Ovary (tissue), 9 donors: ENCODE results near the gene THSD4. TPM values are rescaled to one million over a fixed set of nuclear protein-coding genes. Genes with fewer than 3 reads are reported as not detected.

Source experiments
- DNase-seq, 5 donors: peaks; one replicate each; pipeline ENCODE4 v3.0.0-alpha.2; 2019 to 2020
- H3K27ac ChIP-seq, 2 donors: fragments of 200-600 bp; one replicate each; pipeline versions ENCODE4 v1.5.1 to v1.8.0; 2019 to 2022
- H3K27me3 ChIP-seq: fragments of 200-600 bp; one replicate; pipeline ENCODE4 v1.8.0; 2022
- H3K36me3 ChIP-seq: fragments of 200-600 bp; sonication (generic); one replicate; pipeline ENCODE4 v1.5.1; 2019
- H3K4me1 ChIP-seq: one replicate; pipeline ENCODE4 v1.8.1; 2013; ENCODE audit warnings: mild to moderate bottlenecking, moderate library complexity; ENCODE audit not compliant: insufficient read depth
- H3K4me3 ChIP-seq: fragments of 200-600 bp; sonication (generic); one replicate; pipeline ENCODE4 v1.5.1; 2017
- H3K9me3 ChIP-seq, 2 donors: fragments of 200-600 bp in 1 of 2; sonication (generic) in 1 of 2; one replicate each; pipeline versions ENCODE4 v1.5.1 to v1.8.1; 2013 to 2019; ENCODE audit warnings: mild to moderate bottlenecking in 1 of 2, moderate library complexity in 1 of 2
- CTCF ChIP-seq, 3 donors: fragments of 450-650 bp in 2 of 3; fragments of 200-600 bp in 1 of 3; IDR thresholded peaks; one replicate each; pipeline versions ENCODE4 v1.5.1 to v1.8.0; 2016 to 2022; ENCODE audit warnings: antibody characterized with exemption in 3 of 3, mild to moderate bottlenecking in 1 of 3
- EP300 ChIP-seq: sonication (generic); formaldehyde crosslinking; IDR thresholded peaks from one replicate; pipeline ENCODE4 v1.6.1; 2017; ENCODE audit warnings: antibody characterized with exemption
- POLR2A ChIP-seq: fragments of 450-650 bp; IDR thresholded peaks from one replicate; pipeline ENCODE4 v1.6.1; 2017; ENCODE audit warnings: antibody characterized with exemption, mild to moderate bottlenecking, moderate library complexity
- WGBS, 3 donors: extraction: QIAGEN DNeasy Blood & Tissue Kit in 1 of 3; methylation state at CpG; one replicate each; pipeline versions ENCODE4 v1.1.5 to v1.1.7; 2013 to 2017; 5-methylcytosine and 5-hydroxymethylcytosine counted together
- intact Hi-C, 4 donors: fragments of 100-400 bp; cut with DNase I; formaldehyde crosslinking; loops; one replicate each; pipeline versions ENCODE4 v1.11.0 to v1.15.1; 2022 to 2023
- polyA plus RNA-seq, 2 donors: library from polyadenylated mRNA; stranded (reverse); fragments of 200-250 nt in 1 of 2; fragments of 350-450 nt in 1 of 2; fragmentation: Illumina TruSeq in 1 of 2; extraction: RNeasy Lipid Tissue Mini Kit (QIAGEN cat#74804) in 1 of 2; gene quantifications; one replicate each; pipeline ENCODE4 v1.2.3, GENCODE V29; 2013 to 2014
- total RNA-seq, 7 donors: library from RNA; depleted of rRNA in 2 of 7; stranded (reverse); fragments of >200 nt in 2 of 7; fragmentation: NEBNext Ultra II Directional in 3 of 7; extraction: Animal tissue kit (Norgen Biotek cat#: 25700) in 3 of 7; gene quantifications; one replicate each; pipeline versions ENCODE4 v1.1.0 to v1.2.4, GENCODE V29; 2016 to 2023
- donor health status: DM: no; HTN: no; CAD: no; lungs with moderate emphysema.
- donor health status: DM: no; HTN: no; CAD: no.
- donor health status: Bipolar disorder and iron deficiency.
- donor health status: DM: yes; HTN: yes; CAD: no.
- donor health status: DM: no; HTN: no; CAD: no.
- donor health status: DM: yes; HTN: yes; CAD: no.

Gene THSD4
- total and polyA plus RNA-seq, 9 donors: 3.2 to 53.4 (median 13.5) TPM

GRCh38 chr15:71823801-71824200 is 708.5 kb downstream of the THSD4 start:
- no peak for TF ChIP-seq CTCF (IDR thresholded peaks at IDR 0.05)
- no peak for TF ChIP-seq EP300
- H3K4me1 ChIP-seq: no peaks in the 10 kb centered on the region
- no peak overlapping the region for H3K4me3 ChIP-seq
- H3K27ac ChIP-seq: no peak overlapping the region
- H3K9me3 ChIP-seq: no peaks in the 10 kb centered on the region
- no peaks in the 10 kb centered on the region for H3K36me3 ChIP-seq
- no peaks in the 10 kb centered on the region for H3K27me3 ChIP-seq
- 25 to 28% (median 26%) methylated on average over 3 of the region's 3 CpGs for WGBS, 3 donors
- intact Hi-C loops: no loop called here
- DNase-seq: no peak

DNA sequence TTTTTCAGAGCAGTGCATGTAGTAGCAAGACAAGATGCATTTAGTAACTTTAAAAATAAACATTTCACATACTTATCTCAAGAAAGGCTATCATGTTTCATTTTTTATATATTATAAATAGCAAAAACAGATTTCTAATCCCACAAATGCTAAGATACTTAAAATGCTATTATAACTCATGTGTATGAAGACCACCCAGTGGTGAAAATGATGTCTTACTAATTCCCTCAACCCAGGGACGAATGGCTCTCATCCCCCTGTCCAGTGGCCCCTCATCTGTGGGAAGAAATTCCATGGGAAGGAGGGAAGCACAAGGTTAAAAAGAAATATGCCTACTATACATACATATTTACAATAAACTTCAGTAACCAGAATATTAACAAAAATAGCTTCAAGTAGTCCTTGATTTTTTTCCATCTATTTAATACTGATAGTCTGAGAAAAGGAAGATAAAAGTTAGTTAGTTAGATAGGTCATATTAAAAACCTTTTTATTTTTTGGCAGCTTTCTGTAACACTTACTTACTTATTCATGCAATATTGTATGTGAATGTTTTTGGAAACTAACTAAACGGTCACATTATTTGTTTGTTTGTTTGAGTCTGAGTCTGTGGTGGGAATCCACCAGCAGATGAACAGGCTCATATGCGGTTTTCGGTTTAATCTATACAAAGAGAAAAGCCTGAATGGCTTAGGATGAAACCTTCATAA is 709.9 kb downstream of the THSD4 start:
- DNase-seq: no peak
- Histone ChIP-seq H3K9me3 (no peaks in the 10 kb centered on the region), H3K4me3 (no peak overlapping the region), H3K36me3 (no peaks in the 10 kb centered on the region), H3K27ac (no peak overlapping the region), H3K27me3 (no peaks in the 10 kb centered on the region), H3K4me1 (no peaks in the 10 kb centered on the region)
- intact Hi-C loops: no loop called here
- WGBS, 3 donors: 81 to 86% (median 85%) methylated on average over 4 of the region's 4 CpGs
- no peak for TF ChIP-seq EP300
- TF ChIP-seq CTCF (IDR thresholded peaks at IDR 0.05): no peak
- TF ChIP-seq POLR2A: no peak

DNA sequence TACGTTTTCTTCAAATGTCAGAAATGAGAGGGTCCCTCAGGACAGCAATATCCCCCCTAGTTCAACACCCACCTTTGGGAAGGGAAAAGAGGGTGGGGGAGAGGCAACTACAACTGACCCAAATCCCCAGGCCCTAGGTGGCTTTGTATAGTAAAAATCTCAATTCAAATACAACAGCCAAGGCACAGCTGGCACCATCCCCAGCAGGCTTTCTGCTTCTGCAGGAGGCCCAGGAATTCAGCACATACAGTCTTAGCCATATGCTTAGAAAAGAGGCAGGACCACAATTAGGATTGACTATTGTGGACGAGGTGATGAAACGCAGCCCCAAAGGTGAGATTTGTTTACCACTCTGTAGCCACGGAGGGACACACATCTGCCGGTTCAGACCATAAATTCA is 710.9 kb downstream of the THSD4 start:
- TF ChIP-seq CTCF (IDR thresholded peaks at IDR 0.05) (no peak), POLR2A (no peak), EP300 (no peak)
- Histone ChIP-seq H3K4me3 (no peak overlapping the region), H3K9me3 (no peaks in the 10 kb centered on the region), H3K36me3 (no peaks in the 10 kb centered on the region), H3K4me1 (no peaks in the 10 kb centered on the region), H3K27ac (no peak overlapping the region), H3K27me3 (no peaks in the 10 kb centered on the region)
- 83 to 89% (median 83%) methylated on average over 5 of the region's 5 CpGs for WGBS, 3 donors
- intact Hi-C loops: no loop called here
- no peak for DNase-seq

GRCh38 chr15:71830981-71831380 is 715.7 kb downstream of the THSD4 start:
- H3K27me3 ChIP-seq: no peaks in the 10 kb centered on the region
- no peaks in the 10 kb centered on the region for H3K9me3 ChIP-seq
- WGBS, 3 donors: 36 to 63% (median 51%) methylated on average over 2 of the region's 2 CpGs
- intact Hi-C loops: no loop called here
- DNase-seq: no peak
- H3K27ac ChIP-seq: no peak overlapping the region
- no peak overlapping the region for H3K4me3 ChIP-seq
- TF ChIP-seq CTCF (IDR thresholded peaks at IDR 0.05) (no peak), POLR2A (no peak), EP300 (no peak)
- no peaks in the 10 kb centered on the region for H3K36me3 ChIP-seq
- H3K4me1 ChIP-seq: no peaks in the 10 kb centered on the region

Other genes with a start within 250 kb of the THSD4 start
- gene THAP10, start 223.0 kb upstream of the THSD4 start, total RNA-seq: 1 to 10 TPM; 2.6 to 5.0 (median 4.0) TPM
- 1 to 10 TPM; 2.9 to 3.7 TPM for gene THAP10, start 223.0 kb upstream of the THSD4 start, polyA plus RNA-seq
- 10 to 100 TPM; 13.0 to 34.6 (median 16.4) TPM for gene LRRC49, start 222.6 kb upstream of the THSD4 start, total RNA-seq
- gene LRRC49, start 222.6 kb upstream of the THSD4 start, polyA plus RNA-seq: 10 to 100 TPM; 11.9 to 14.2 TPM